HUES6 (cell line): ENCODE data around the gene UTP4.
A peak's percentile ranks its signal among the peaks of the same experiment; 100 is the strongest.
"Not testable (repeated sequence)": the region's sequence is repeated elsewhere in the genome, so short reads cannot be mapped to it uniquely, and the experiment has no call there.

Experiments
- H3K27ac ChIP-seq: 2 replicates; pipeline ENCODE4 v1.7.0; 2013; ENCODE audit warnings: low read depth, mild to moderate bottlenecking, low read length, inconsistent platforms
- H3K27me3 ChIP-seq: 2 replicates; pipeline ENCODE4 v1.6.1; 2013; ENCODE audit warnings: low read length; ENCODE audit not compliant: control insufficient read depth, insufficient read depth
- H3K36me3 ChIP-seq: 2 replicates; pipeline ENCODE4 v1.6.1; 2013; ENCODE audit warnings: low read length; ENCODE audit not compliant: control insufficient read depth, insufficient read depth
- H3K4me1 ChIP-seq: 2 replicates; pipeline ENCODE4 v1.6.1; 2013; ENCODE audit warnings: low read length; ENCODE audit not compliant: control insufficient read depth, insufficient read depth
- H3K4me3 ChIP-seq: 2 replicates; pipeline ENCODE4 v1.5.1; 2013; ENCODE audit warnings: low read depth, low read length
- H3K9ac ChIP-seq: one replicate; pipeline ENCODE4 v1.6.1; 2013; ENCODE audit warnings: mild to moderate bottlenecking, low read length
- H3K9me3 ChIP-seq: 2 replicates; pipeline ENCODE4 v1.6.1; 2013; ENCODE audit warnings: low read depth, low read length; ENCODE audit not compliant: control insufficient read depth, insufficient read depth

UTP4 gene

GRCh38 chr16:69119536-69119935, 12.9 kb upstream of the UTP4 start:
- Histone ChIP-seq H3K27me3 (no peaks in the 10 kb centered on the region), H3K4me1 (no peaks in the 10 kb centered on the region), H3K9ac (no peak overlapping the region), H3K4me3 (no peak overlapping the region), H3K27ac (no peak overlapping the region), H3K9me3 (no peaks in the 10 kb centered on the region), H3K36me3 (peaks cover 76% of the 10 kb centered on the region)

- Histone ChIP-seq H3K4me1 (no peaks in the 10 kb centered on the region), H3K36me3 (peaks cover 72% of the 10 kb centered on the region), H3K4me3 (no peak overlapping the region), H3K27ac (no peak overlapping the region), H3K27me3 (no peaks in the 10 kb centered on the region), H3K9ac (no peak overlapping the region), H3K9me3 (no peaks in the 10 kb centered on the region)
Observed at GRCh38 chr16:69120096-69120664, 12.3 kb upstream of the UTP4 start.

- H3K9ac ChIP-seq: no peak overlapping the region
- H3K27me3 ChIP-seq: no peaks in the 10 kb centered on the region
- H3K4me3 ChIP-seq: no peak overlapping the region
- H3K4me1 ChIP-seq: no peaks in the 10 kb centered on the region
- H3K9me3 ChIP-seq: no peaks in the 10 kb centered on the region
- no peak overlapping the region for H3K27ac ChIP-seq
- H3K36me3 ChIP-seq: peaks cover 49% of the 10 kb centered on the region
Observed at GRCh38 chr16:69123910-69124309, 8.5 kb upstream of the UTP4 start.

- H3K27ac ChIP-seq, H3K9ac ChIP-seq, H3K27me3 ChIP-seq, H3K9me3 ChIP-seq, H3K4me3 ChIP-seq, H3K4me1 ChIP-seq: not testable (repeated sequence)
- peaks cover 44% of the 10 kb centered on the region for H3K36me3 ChIP-seq
Observed at GRCh38 chr16:69124406-69124805, 8.0 kb upstream of the UTP4 start.

GRCh38 chr16:69124961-69125360, 7.5 kb upstream of the UTP4 start:
- H3K4me1 ChIP-seq, H3K27ac ChIP-seq, H3K4me3 ChIP-seq, H3K27me3 ChIP-seq, H3K9ac ChIP-seq, H3K9me3 ChIP-seq: not testable (repeated sequence)
- H3K36me3 ChIP-seq: peaks cover 42% of the 10 kb centered on the region

- no peaks in the 10 kb centered on the region for H3K27me3 ChIP-seq
- H3K9ac ChIP-seq: no peak overlapping the region
- H3K27ac ChIP-seq: no peak overlapping the region
Observed at GRCh38 chr16:69126221-69126620, 6.2 kb upstream of the UTP4 start.

GRCh38 chr16:69126801-69127200, 5.6 kb upstream of the UTP4 start:
- H3K36me3 ChIP-seq: peaks cover 27% of the 10 kb centered on the region
- H3K9ac ChIP-seq, H3K4me3 ChIP-seq, H3K9me3 ChIP-seq, H3K27ac ChIP-seq, H3K4me1 ChIP-seq, H3K27me3 ChIP-seq: not testable (repeated sequence)

More at GRCh38 chr16:69126221-69126620, 6.2 kb upstream of the UTP4 start:
- H3K36me3 ChIP-seq: peaks cover 29% of the 10 kb centered on the region
- no peaks in the 10 kb centered on the region for H3K9me3 ChIP-seq
- H3K4me3 ChIP-seq: no peak overlapping the region
- peaks cover 9% of the 10 kb centered on the region; the same call in 1 of the 2 replicates for H3K4me1 ChIP-seq

- H3K4me1 ChIP-seq: peaks cover 9% of the 10 kb centered on the region; the same call in 1 of the 2 replicates
- no peak overlapping the region for H3K27ac ChIP-seq
- peaks cover 24% of the 10 kb centered on the region for H3K36me3 ChIP-seq
- H3K9me3 ChIP-seq: no peaks in the 10 kb centered on the region
- H3K27me3 ChIP-seq: no peaks in the 10 kb centered on the region
- no peak overlapping the region for H3K4me3 ChIP-seq
- H3K9ac ChIP-seq: no peak overlapping the region
Observed at GRCh38 chr16:69127966-69128510, 4.4 kb upstream of the UTP4 start.

- H3K4me1 ChIP-seq: peaks cover 14% of the 10 kb centered on the region
- peaks cover 30% of the 10 kb centered on the region for H3K36me3 ChIP-seq
- no peaks in the 10 kb centered on the region for H3K27me3 ChIP-seq
- H3K9ac ChIP-seq: no peak overlapping the region
- H3K4me3 ChIP-seq: peak overlapping the region; percentile 91
- no peak overlapping the region for H3K27ac ChIP-seq
- H3K9me3 ChIP-seq: no peaks in the 10 kb centered on the region
Observed at GRCh38 chr16:69130461-69130860, 2.0 kb upstream of the UTP4 start.

- peaks cover 14% of the 10 kb centered on the region for H3K4me1 ChIP-seq
- H3K36me3 ChIP-seq: peaks cover 33% of the 10 kb centered on the region
- H3K4me3 ChIP-seq: peak overlapping the region; percentile 91
- H3K9me3 ChIP-seq: no peaks in the 10 kb centered on the region
- H3K27me3 ChIP-seq: no peaks in the 10 kb centered on the region
- peak overlapping the region; percentile 97 for H3K27ac ChIP-seq
- H3K9ac ChIP-seq: peak overlapping the region; percentile 95
Observed at GRCh38 chr16:69131167-69131838, 1.1 kb upstream of the UTP4 start.

GRCh38 chr16:69131839-69132423, 518 bp upstream of the UTP4 start:
- Histone ChIP-seq H3K36me3 (peaks cover 35% of the 10 kb centered on the region), H3K4me3 (peak overlapping the region; percentile 91), H3K27ac (peak overlapping the region; percentile 97), H3K27me3 (no peaks in the 10 kb centered on the region), H3K9ac (peak overlapping the region; percentile 95), H3K9me3 (no peaks in the 10 kb centered on the region), H3K4me1 (peaks cover 14% of the 10 kb centered on the region)
